Fibroblast of the aortic adventitia (primary cell): ENCODE measurements around the gene CTBP1. TPM values are rescaled to one million over a fixed set of nuclear protein-coding genes. Genes with fewer than 3 reads are reported as not detected.

Source experiments
- DNase-seq: peaks from one replicate; pipeline ENCODE4 v3.0.0-alpha.2; 2010; ENCODE audit warnings: low read depth
- H3K4me3 ChIP-seq: 2 replicates; pipeline ENCODE4 v1.5.1; 2011; ENCODE audit warnings: low read depth, mild to moderate bottlenecking, control low read depth, low read length, moderate library complexity
- CTCF ChIP-seq: IDR thresholded peaks from 2 replicates; pipeline ENCODE4 v1.5.1; 2011; ENCODE audit warnings: mild to moderate bottlenecking, low read length, control low read depth, inconsistent platforms; ENCODE audit not compliant: insufficient read depth
- total RNA-seq: library from RNA; depleted of rRNA; stranded (reverse); fragments of >200 nt; gene quantifications from 2 replicates; pipeline ENCODE4 v1.2.3, GENCODE V29; 2012; ENCODE audit warnings: low replicate concordance

CTBP1 gene
- total RNA-seq, 1 donor = 141 TPM

GRCh38 chr4:1212546-1213335 is 36.2 kb downstream of the CTBP1 start:
- no peak for TF ChIP-seq CTCF
- H3K4me3 ChIP-seq = no peak overlapping the region
- DNase-seq = no peak

- DNase-seq = no peak
- no peak for TF ChIP-seq CTCF
- no peak overlapping the region for H3K4me3 ChIP-seq
Observed at GRCh38 chr4:1211891-1212545, 36.9 kb downstream of the CTBP1 start.

GRCh38 chr4:1211371-1211770 is 37.6 kb downstream of the CTBP1 start:
- no peak for DNase-seq
- no peak for TF ChIP-seq CTCF
- no peak overlapping the region for H3K4me3 ChIP-seq

GRCh38 chr4:1210971-1211370 is 38.0 kb downstream of the CTBP1 start:
- TF ChIP-seq CTCF = no peak
- H3K4me3 ChIP-seq = no peak overlapping the region
- DNase-seq = no peak

- DNase-seq = no peak
- TF ChIP-seq CTCF = no peak
- no peak overlapping the region for H3K4me3 ChIP-seq
Observed at GRCh38 chr4:1210241-1210841, 38.6 kb downstream of the CTBP1 start.

- DNase-seq = peak; percentile 89
- no peak overlapping the region for H3K4me3 ChIP-seq
- TF ChIP-seq CTCF = no peak
Observed at GRCh38 chr4:1209821-1210220, 39.1 kb downstream of the CTBP1 start.
